ENCODE data around the gene CRTC1.

CRTC1 gene

GRCh38 chr19:18649371-18650020 lies 34.0 kb upstream of the CRTC1 start (continued):
- no peak for TF ChIP-seq OSR1 (CRISPR knock-in tag; IDR thresholded peaks at IDR 0.05)
- no peak for TF ChIP-seq ZFP30 (CRISPR knock-in tag; IDR thresholded peaks at IDR 0.05)
- no peak for TF ChIP-seq ARNTL (CRISPR knock-in tag; IDR thresholded peaks at IDR 0.05; ENCODE audit: borderline replicate concordance, low read depth)
- no peak for TF ChIP-seq ESRRG (CRISPR knock-in tag; IDR thresholded peaks at IDR 0.05)
- no peak for TF ChIP-seq ZNF8 (CRISPR knock-in tag; IDR thresholded peaks at IDR 0.05)
- TF ChIP-seq, protein P1, sequence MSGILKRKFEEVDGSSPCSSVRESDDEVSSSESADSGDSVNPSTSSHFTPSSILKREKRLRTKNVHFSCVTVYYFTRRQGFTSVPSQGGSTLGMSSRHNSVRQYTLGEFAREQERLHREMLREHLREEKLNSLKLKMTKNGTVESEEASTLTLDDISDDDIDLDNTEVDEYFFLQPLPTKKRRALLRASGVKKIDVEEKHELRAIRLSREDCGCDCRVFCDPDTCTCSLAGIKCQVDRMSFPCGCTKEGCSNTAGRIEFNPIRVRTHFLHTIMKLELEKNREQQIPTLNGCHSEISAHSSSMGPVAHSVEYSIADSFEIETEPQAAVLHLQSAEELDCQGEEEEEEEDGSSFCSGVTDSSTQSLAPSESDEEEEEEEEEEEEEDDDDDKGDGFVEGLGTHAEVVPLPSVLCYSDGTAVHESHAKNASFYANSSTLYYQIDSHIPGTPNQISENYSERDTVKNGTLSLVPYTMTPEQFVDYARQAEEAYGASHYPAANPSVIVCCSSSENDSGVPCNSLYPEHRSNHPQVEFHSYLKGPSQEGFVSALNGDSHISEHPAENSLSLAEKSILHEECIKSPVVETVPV (CRISPR knock-in tag; IDR thresholded peaks at IDR 0.05): no peak
- no peak for TF ChIP-seq BACH2 (CRISPR knock-in tag; IDR thresholded peaks at IDR 0.05; ENCODE audit: borderline replicate concordance)
- no peak for TF ChIP-seq RARB (CRISPR knock-in tag; IDR thresholded peaks at IDR 0.05)
- TF ChIP-seq GLIS3 (CRISPR knock-in tag; IDR thresholded peaks at IDR 0.05): no peak
- TF ChIP-seq TCF4 (CRISPR knock-in tag; IDR thresholded peaks at IDR 0.05; ENCODE audit: borderline replicate concordance): no peak
- TF ChIP-seq ZC3H10 (CRISPR knock-in tag; IDR thresholded peaks at IDR 0.05): no peak

GRCh38 chr19:18650021-18650390 lies 33.5 kb upstream of the CRTC1 start:
- no peak for TF ChIP-seq ZNF70 (CRISPR knock-in tag; IDR thresholded peaks at IDR 0.05)
- no peak for TF ChIP-seq ARNTL (CRISPR knock-in tag; IDR thresholded peaks at IDR 0.05; ENCODE audit: borderline replicate concordance, low read depth)
- no peak for TF ChIP-seq BACH2 (CRISPR knock-in tag; IDR thresholded peaks at IDR 0.05; ENCODE audit: borderline replicate concordance)
- TF ChIP-seq ISL1 (CRISPR knock-in tag; IDR thresholded peaks at IDR 0.05): no peak

DNA sequence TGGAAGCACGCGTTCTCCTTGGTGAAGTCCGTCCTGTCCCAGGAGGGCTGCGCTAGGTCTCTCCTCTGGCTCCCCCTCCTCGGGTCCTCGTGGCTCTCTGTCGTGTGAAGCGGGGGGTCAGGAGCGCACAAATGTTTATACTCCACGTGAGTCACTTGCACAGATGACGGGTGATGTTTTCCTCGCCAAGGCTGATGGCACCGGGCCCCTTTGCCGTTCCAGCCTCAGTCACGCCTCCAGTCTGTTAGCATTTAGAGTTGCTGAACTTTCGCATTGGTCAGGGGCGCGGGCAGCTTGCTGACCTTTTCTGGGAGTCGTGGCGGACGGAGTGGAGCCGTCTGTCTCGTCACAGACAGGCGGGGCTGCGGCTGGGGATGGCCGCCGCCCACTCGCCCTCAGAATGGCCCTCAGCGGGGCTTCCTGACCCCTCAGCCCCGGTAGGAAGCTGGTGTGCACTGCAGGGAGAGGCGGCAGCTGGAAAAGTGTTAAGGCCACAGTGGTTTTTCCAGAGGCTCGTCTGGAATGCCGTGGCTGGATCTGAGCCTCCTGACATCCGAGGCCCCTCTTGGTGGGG lies 32.9 kb upstream of the CRTC1 start:
- TF ChIP-seq ZFP3 (CRISPR knock-in tag; IDR thresholded peaks at IDR 0.05) (no peak), OSR1 (CRISPR knock-in tag; IDR thresholded peaks at IDR 0.05) (no peak), GLIS3 (CRISPR knock-in tag; IDR thresholded peaks at IDR 0.05) (no peak), ARNTL (CRISPR knock-in tag; IDR thresholded peaks at IDR 0.05; ENCODE audit: borderline replicate concordance, low read depth) (no peak), RARB (CRISPR knock-in tag; IDR thresholded peaks at IDR 0.05) (no peak), ZNF8 (CRISPR knock-in tag; IDR thresholded peaks at IDR 0.05) (no peak), ISL1 (CRISPR knock-in tag; IDR thresholded peaks at IDR 0.05) (no peak), POU6F1 (CRISPR knock-in tag; IDR thresholded peaks at IDR 0.05; ENCODE audit: borderline replicate concordance, low read depth) (no peak), TOX (CRISPR knock-in tag; IDR thresholded peaks at IDR 0.05; ENCODE audit: borderline replicate concordance) (no peak)
- TF ChIP-seq, protein P2, sequence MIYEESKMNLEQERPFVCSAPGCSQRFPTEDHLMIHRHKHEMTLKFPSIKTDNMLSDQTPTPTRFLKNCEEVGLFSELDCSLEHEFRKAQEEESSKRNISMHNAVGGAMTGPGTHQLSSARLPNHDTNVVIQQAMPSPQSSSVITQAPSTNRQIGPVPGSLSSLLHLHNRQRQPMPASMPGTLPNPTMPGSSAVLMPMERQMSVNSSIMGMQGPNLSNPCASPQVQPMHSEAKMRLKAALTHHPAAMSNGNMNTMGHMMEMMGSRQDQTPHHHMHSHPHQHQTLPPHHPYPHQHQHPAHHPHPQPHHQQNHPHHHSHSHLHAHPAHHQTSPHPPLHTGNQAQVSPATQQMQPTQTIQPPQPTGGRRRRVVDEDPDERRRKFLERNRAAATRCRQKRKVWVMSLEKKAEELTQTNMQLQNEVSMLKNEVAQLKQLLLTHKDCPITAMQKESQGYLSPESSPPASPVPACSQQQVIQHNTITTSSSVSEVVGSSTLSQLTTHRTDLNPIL (CRISPR knock-in tag; IDR thresholded peaks at IDR 0.05; ENCODE audit: low read depth): no peak
- ATAC-seq: no peak

More at GRCh38 chr19:18650021-18650390, 33.5 kb upstream of the CRTC1 start:
- no peak for ATAC-seq

- no peak for ATAC-seq
- no peak for TF ChIP-seq ZNF565 (CRISPR knock-in tag; conservative IDR thresholded peaks at IDR 0.05; ENCODE audit: low read depth)
- TF ChIP-seq TOX (CRISPR knock-in tag; IDR thresholded peaks at IDR 0.05; ENCODE audit: borderline replicate concordance): no peak
Observed at GRCh38 chr19:18651300-18651699, 32.2 kb upstream of the CRTC1 start.

DNA sequence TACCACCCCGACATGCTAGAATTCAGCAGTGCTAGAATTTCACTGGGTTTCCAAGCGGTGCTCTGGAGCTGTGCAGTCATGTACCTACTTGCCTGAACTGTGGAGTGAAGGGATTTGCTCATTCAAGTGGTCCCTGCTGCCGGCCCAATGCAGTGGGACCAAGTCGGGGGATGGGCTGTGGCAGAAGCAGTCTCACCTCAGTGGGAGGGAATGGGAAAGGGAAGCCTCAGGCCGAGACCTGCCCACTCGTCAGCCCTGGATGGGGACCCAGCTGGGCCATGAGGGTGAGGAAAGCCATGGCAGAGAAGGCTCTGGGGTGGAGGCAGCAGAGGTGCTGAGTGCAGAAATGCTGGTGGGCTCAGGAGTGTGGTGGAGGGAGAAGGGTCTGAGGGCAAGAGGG lies 31.7 kb upstream of the CRTC1 start:
- no peak; the same call in 2 of the 3 replicates for ATAC-seq
- TF ChIP-seq OSR1 (CRISPR knock-in tag; IDR thresholded peaks at IDR 0.05) (no peak), ZFP30 (CRISPR knock-in tag; IDR thresholded peaks at IDR 0.05) (no peak), TOX (CRISPR knock-in tag; IDR thresholded peaks at IDR 0.05; ENCODE audit: borderline replicate concordance) (no peak), ZNF70 (CRISPR knock-in tag; IDR thresholded peaks at IDR 0.05) (no peak), ARNTL (CRISPR knock-in tag; IDR thresholded peaks at IDR 0.05; ENCODE audit: borderline replicate concordance, low read depth) (no peak), ISL1 (CRISPR knock-in tag; IDR thresholded peaks at IDR 0.05) (no peak), ZC3H10 (CRISPR knock-in tag; IDR thresholded peaks at IDR 0.05) (no peak), ZNF565 (CRISPR knock-in tag; conservative IDR thresholded peaks at IDR 0.05; ENCODE audit: low read depth) (no peak), ZNF8 (CRISPR knock-in tag; IDR thresholded peaks at IDR 0.05) (no peak), ESRRG (CRISPR knock-in tag; IDR thresholded peaks at IDR 0.05) (no peak), TCF4 (CRISPR knock-in tag; IDR thresholded peaks at IDR 0.05; ENCODE audit: borderline replicate concordance) (no peak), ZFP3 (CRISPR knock-in tag; IDR thresholded peaks at IDR 0.05) (no peak)
- TF ChIP-seq, protein P1 (CRISPR knock-in tag; IDR thresholded peaks at IDR 0.05): no peak
- TF ChIP-seq, protein P3, sequence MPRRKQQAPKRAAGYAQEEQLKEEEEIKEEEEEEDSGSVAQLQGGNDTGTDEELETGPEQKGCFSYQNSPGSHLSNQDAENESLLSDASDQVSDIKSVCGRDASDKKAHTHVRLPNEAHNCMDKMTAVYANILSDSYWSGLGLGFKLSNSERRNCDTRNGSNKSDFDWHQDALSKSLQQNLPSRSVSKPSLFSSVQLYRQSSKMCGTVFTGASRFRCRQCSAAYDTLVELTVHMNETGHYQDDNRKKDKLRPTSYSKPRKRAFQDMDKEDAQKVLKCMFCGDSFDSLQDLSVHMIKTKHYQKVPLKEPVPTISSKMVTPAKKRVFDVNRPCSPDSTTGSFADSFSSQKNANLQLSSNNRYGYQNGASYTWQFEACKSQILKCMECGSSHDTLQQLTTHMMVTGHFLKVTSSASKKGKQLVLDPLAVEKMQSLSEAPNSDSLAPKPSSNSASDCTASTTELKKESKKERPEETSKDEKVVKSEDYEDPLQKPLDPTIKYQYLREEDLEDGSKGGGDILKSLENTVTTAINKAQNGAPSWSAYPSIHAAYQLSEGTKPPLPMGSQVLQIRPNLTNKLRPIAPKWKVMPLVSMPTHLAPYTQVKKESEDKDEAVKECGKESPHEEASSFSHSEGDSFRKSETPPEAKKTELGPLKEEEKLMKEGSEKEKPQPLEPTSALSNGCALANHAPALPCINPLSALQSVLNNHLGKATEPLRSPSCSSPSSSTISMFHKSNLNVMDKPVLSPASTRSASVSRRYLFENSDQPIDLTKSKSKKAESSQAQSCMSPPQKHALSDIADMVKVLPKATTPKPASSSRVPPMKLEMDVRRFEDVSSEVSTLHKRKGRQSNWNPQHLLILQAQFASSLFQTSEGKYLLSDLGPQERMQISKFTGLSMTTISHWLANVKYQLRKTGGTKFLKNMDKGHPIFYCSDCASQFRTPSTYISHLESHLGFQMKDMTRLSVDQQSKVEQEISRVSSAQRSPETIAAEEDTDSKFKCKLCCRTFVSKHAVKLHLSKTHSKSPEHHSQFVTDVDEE (CRISPR knock-in tag; IDR thresholded peaks at IDR 0.05): no peak
- TF ChIP-seq, protein P2 (CRISPR knock-in tag; IDR thresholded peaks at IDR 0.05; ENCODE audit: low read depth): no peak

All from SK-N-SH treated with all-trans-retinoic acid at 6 μM for 48 hours (cell line).